Measurements from ENCODE around the gene CPHXL.

Gene CPHXL

DNA sequence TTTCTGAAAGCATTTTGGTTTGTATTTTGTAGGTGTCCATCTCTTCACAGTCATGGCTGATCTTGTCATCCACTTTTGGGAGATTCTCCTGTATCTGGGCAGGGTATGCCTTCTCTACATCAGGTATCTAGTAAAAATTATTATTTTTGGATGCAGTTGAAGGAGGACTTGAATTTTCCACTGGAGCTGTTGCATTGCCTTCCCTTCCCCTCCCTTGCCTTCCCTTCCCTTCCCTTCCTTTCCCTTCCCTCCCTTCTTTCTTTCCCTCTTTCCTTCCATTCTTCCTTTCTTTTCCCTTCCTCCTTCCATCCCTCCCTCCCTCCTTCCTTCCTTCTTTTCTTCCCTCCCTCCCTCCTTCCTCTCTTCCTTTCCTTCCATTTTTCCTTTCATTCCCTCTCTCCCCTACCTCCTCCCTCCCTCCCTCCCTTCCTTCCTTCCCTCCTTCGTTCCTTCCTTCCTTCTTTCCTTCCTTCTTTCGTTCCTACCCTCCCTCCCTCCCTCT is 33.8 kb upstream of the CPHXL start:
- H3K4me3 ChIP-seq (ENCODE audit: low read depth, low read length), result no peak overlapping the region

DNA sequence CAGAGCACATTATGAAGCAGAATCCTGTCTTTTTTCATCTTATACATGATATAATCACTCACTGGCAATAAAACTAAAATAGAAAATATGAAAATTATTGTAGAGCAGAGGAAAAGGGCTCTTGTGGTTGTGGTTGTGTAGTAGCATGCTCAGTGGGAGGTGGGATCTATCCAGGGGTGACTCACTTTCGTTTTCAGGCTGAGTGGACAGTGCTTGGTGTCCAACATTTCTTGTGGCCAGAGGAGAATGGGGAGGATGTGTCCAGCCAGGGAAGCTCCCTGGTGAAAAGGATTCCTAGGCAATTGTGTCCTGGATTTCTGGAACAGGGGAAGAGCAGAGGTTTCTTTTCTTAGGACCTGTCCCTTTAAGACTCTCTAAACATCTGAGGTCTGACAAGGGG is 31.9 kb upstream of the CPHXL start:
- TF ChIP-seq, protein P1, sequence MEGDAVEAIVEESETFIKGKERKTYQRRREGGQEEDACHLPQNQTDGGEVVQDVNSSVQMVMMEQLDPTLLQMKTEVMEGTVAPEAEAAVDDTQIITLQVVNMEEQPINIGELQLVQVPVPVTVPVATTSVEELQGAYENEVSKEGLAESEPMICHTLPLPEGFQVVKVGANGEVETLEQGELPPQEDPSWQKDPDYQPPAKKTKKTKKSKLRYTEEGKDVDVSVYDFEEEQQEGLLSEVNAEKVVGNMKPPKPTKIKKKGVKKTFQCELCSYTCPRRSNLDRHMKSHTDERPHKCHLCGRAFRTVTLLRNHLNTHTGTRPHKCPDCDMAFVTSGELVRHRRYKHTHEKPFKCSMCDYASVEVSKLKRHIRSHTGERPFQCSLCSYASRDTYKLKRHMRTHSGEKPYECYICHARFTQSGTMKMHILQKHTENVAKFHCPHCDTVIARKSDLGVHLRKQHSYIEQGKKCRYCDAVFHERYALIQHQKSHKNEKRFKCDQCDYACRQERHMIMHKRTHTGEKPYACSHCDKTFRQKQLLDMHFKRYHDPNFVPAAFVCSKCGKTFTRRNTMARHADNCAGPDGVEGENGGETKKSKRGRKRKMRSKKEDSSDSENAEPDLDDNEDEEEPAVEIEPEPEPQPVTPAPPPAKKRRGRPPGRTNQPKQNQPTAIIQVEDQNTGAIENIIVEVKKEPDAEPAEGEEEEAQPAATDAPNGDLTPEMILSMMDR (IDR thresholded peaks at IDR 0.05; ENCODE audit: low read depth, low read length, missing control alignments), result no peak
- H3K4me3 ChIP-seq (ENCODE audit: low read depth, low read length), result no peak overlapping the region
- DNase-seq (ENCODE audit: low read depth), result no peak

More for the DNA sequence above, 33.8 kb upstream of the CPHXL start:
- TF ChIP-seq, protein P1 (IDR thresholded peaks at IDR 0.05; ENCODE audit: low read depth, low read length, missing control alignments), result no peak
- no peak for DNase-seq (ENCODE audit: low read depth)

DNA sequence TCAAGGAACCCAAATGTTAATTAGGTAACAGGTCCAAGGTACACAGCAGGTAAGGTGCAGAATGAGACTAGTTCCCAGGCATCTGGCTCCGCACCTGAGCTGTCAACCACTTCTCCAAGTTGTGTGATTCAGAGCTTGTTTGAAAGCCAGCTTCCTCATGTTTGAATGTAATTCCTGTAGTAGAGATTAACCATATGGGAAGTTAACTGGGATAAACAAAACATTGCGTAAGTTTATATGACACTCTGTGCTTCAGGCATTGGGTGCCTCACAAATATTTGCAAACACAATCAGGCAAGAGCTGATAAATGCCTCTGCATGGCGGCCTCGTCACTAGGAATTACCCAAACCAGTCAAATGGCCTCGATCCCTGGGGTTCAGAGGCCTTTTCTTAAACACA is 27.9 kb upstream of the CPHXL start:
- TF ChIP-seq, protein P1 (IDR thresholded peaks at IDR 0.05; ENCODE audit: low read depth, low read length, missing control alignments), result no peak
- H3K4me3 ChIP-seq (ENCODE audit: low read depth, low read length), result no peak overlapping the region
- no peak for DNase-seq (ENCODE audit: low read depth)

DNA sequence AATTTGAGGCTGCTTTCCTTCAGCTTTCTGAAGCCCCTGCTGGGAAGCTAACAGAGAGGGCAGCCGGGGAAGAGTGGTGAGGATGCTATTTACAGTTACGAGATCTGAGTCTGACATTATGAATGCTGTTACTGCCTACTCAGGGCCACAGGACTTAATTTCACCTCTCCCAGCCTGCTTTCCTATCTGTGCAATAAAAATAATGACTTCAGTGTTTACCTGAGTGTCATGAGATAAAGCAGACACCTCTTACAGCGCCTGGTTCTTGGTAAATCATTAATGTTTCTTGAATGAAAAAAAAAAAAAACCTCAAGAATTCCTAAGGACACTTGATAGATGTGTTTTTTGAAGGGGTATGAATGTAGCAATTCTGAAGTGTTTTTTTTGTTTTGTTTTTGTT is 24.2 kb upstream of the CPHXL start:
- no peak overlapping the region for H3K4me3 ChIP-seq (ENCODE audit: low read depth, low read length)
- DNase-seq (ENCODE audit: low read depth), result no peak
- TF ChIP-seq, protein P1 (IDR thresholded peaks at IDR 0.05; ENCODE audit: low read depth, low read length, missing control alignments), result no peak

DNA sequence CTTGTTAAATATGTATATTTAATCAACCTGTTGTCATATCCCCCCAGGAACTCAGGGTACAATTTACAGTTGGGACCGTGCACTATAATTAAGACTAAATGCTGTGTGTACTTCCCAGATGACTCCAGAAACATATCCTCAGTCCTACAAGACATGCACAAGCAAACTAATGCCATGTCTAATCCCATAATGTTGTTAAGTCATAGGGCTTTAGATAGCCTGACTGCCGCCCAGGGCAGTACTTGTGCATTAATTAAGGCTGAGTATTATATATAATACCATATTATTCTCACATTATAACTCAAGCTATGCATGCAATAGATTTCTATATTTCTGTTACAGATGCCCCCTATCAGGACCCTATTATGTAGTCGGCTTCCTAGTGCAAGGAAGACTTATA is 20.1 kb upstream of the CPHXL start:
- no peak for DNase-seq (ENCODE audit: low read depth)
- TF ChIP-seq, protein P1 (IDR thresholded peaks at IDR 0.05; ENCODE audit: low read depth, low read length, missing control alignments), result no peak
- no peak overlapping the region for H3K4me3 ChIP-seq (ENCODE audit: low read depth, low read length)

DNA sequence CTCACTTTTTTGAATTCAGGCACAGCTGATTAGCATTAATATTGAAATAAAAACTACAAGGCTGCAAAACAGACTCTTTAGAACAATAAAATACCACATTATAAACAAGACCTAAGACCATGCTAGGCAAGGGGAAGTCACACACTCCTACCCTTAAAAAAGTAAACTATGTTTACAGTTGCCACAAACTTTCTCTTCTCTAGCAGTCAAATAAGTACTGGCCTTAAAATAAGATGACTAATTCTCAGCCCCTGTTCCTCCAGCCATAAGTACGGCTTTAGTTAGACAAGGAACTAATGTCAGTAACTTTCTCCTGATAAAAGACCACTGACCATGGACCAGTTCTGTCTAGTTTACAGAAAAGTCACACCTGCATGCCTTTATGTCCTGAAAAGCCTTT is 19.5 kb upstream of the CPHXL start:
- TF ChIP-seq, protein P1 (IDR thresholded peaks at IDR 0.05; ENCODE audit: low read depth, low read length, missing control alignments), result no peak
- no peak for DNase-seq (ENCODE audit: low read depth)
- no peak overlapping the region for H3K4me3 ChIP-seq (ENCODE audit: low read depth, low read length)

DNA sequence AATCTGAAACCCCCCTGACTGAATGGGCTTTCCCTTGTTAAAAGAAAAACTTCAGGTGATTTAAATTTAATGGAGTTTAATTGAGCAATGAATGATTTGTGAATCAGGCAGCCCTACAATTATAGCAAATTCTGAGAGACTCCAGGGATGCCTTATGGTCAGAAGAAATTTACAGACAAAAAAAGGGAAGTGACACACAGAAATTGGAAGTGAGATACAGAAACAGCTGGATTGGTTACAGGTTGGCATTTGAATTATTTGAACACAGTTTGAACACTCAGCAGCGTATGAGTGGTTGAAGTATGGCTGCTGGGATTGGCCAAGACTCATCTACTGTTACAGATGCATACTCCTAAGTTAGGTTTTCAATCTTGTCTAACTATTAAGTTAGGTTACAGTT is 19.0 kb upstream of the CPHXL start:
- TF ChIP-seq, protein P1 (IDR thresholded peaks at IDR 0.05; ENCODE audit: low read depth, low read length, missing control alignments), result no peak
- no peak overlapping the region for H3K4me3 ChIP-seq (ENCODE audit: low read depth, low read length)
- DNase-seq (ENCODE audit: low read depth), result no peak
